MCF 10A (cell line): ENCODE measurements around the gene CDC25A. TPM values are rescaled to one million over a fixed set of nuclear protein-coding genes. Genes with fewer than 3 reads are reported as not detected.

Experiments
- BruUV-seq: library from RNA; stranded (reverse); fragments of 400-500 nt; replicated peaks from 2 replicates; lab custom pipeline; 2021; lab: Mats Ljungman, UMichigan
- CTCF ChIA-PET: fragments of 300-600 bp; sonication (Branson Sonifier 250); formaldehyde crosslinking; extraction: SDS; loops from one replicate; lab custom pipeline; 2021; ENCODE audit warnings: antibody characterized with exemption, inconsistent platforms; lab: Yijun Ruan, JAX
- POLR2A ChIA-PET: fragments of 300-600, 350-650 bp; sonication (Branson Sonifier 250); formaldehyde crosslinking; extraction: SDS; loops from one replicate; lab custom pipeline; 2020; ENCODE audit warnings: antibody characterized with exemption, inconsistent platforms; lab: Yijun Ruan, JAX
- DNase-seq: peaks from one replicate; pipeline ENCODE4 v3.0.0-alpha.2; 2018; ENCODE audit not compliant: unreplicated experiment
- H3K27ac Mint-ChIP-seq: one replicate; pipeline ENCODE4 v1.8.0; 2022; ENCODE audit warnings: mild to moderate bottlenecking, low read depth, mixed read lengths; ENCODE audit not compliant: unreplicated experiment
- H3K27me3 Mint-ChIP-seq: one replicate; pipeline ENCODE4 v1.8.0; 2022; ENCODE audit warnings: mixed read lengths; ENCODE audit not compliant: insufficient read depth, unreplicated experiment
- H3K36me3 Mint-ChIP-seq: one replicate; pipeline ENCODE4 v1.8.0; 2022; ENCODE audit warnings: mild to moderate bottlenecking, moderate library complexity, mixed read lengths; ENCODE audit not compliant: insufficient read depth, unreplicated experiment
- H3K4me1 Mint-ChIP-seq: one replicate; pipeline ENCODE4 v1.8.0; 2022; ENCODE audit warnings: mixed read lengths; ENCODE audit not compliant: insufficient read depth, unreplicated experiment
- H3K4me3 Mint-ChIP-seq: one replicate; pipeline ENCODE4 v1.8.0; 2022; ENCODE audit warnings: mild to moderate bottlenecking, moderate library complexity, mixed read lengths; ENCODE audit not compliant: unreplicated experiment
- H3K9me3 Mint-ChIP-seq: one replicate; pipeline ENCODE4 v1.8.0; 2022; ENCODE audit warnings: mixed read lengths; ENCODE audit not compliant: unreplicated experiment
- CTCF ChIP-seq: fragments of 200-600 bp; IDR thresholded peaks from one replicate; pipeline ENCODE4 v1.8.0; 2022; ENCODE audit warnings: antibody characterized with exemption, mild to moderate bottlenecking; ENCODE audit not compliant: unreplicated experiment
- intact Hi-C: fragments of 100-400 bp; cut with micrococcal nuclease; formaldehyde crosslinking; loops from 2 replicates; pipeline ENCODE4 v1.14.1; 2022
- total RNA-seq: library from RNA; stranded (reverse); gene quantifications from 2 replicates; pipeline ENCODE4 v1.2.3, GENCODE V29; 2022

Gene CDC25A
- total RNA-seq, 1 experiment from 2014 or later: 8.6 TPM

GRCh38 chr3:48217449-48217848 lies 29.2 kb upstream of the CDC25A start:
- Mint-ChIP-seq H3K27me3 (no peaks in the 10 kb centered on the region), H3K4me3 (no peak overlapping the region), H3K4me1 (peaks cover 12% of the 10 kb centered on the region), H3K36me3 (peaks cover 7% of the 10 kb centered on the region), H3K27ac (no peak overlapping the region), H3K9me3 (no peaks in the 10 kb centered on the region)
- ChIA-PET CTCF (no interaction called here), POLR2A (no interaction called here)
- TF ChIP-seq CTCF: no peak
- BruUV-seq: no TSS peak
- intact Hi-C loops: no loop called here
- peak; percentile 25 for DNase-seq

- DNase-seq: no peak
- Mint-ChIP-seq H3K9me3 (no peaks in the 10 kb centered on the region), H3K4me1 (peaks cover 6% of the 10 kb centered on the region), H3K36me3 (no peaks in the 10 kb centered on the region), H3K27ac (no peak overlapping the region), H3K4me3 (no peak overlapping the region), H3K27me3 (no peaks in the 10 kb centered on the region)
- TF ChIP-seq CTCF: no peak
- BruUV-seq: no TSS peak
- ChIA-PET CTCF (interaction anchor here (0.6 kb wide), 2 partner anchors 10 to 40 kb away, joined by 3 to 9 read pairs; no protein-coding TSS in a partner anchor), POLR2A (no interaction called here)
- intact Hi-C loops: no loop called here
These were observed 27.7 kb upstream of the CDC25A start for GRCh38 chr3:48215876-48216275.

GRCh38 chr3:48215466-48215865 lies 27.2 kb upstream of the CDC25A start:
- Mint-ChIP-seq H3K4me3 (no peak overlapping the region), H3K4me1 (peaks cover 6% of the 10 kb centered on the region), H3K36me3 (no peaks in the 10 kb centered on the region), H3K27ac (no peak overlapping the region), H3K27me3 (no peaks in the 10 kb centered on the region), H3K9me3 (no peaks in the 10 kb centered on the region)
- DNase-seq: peak; percentile 27
- BruUV-seq: no TSS peak
- no peak for TF ChIP-seq CTCF
- intact Hi-C loops: no loop called here
- ChIA-PET POLR2A (no interaction called here), CTCF (interaction anchor here (0.6 kb wide), 1 partner anchor 10 kb away, joined by 3 read pairs; no protein-coding TSS in a partner anchor)

- POLR2A ChIA-PET: no interaction called here
These were observed 26.8 kb upstream of the CDC25A start for GRCh38 chr3:48215019-48215418.

More at GRCh38 chr3:48215019-48215418, 26.8 kb upstream of the CDC25A start:
- Mint-ChIP-seq H3K36me3 (no peaks in the 10 kb centered on the region), H3K9me3 (no peaks in the 10 kb centered on the region), H3K4me1 (peaks cover 6% of the 10 kb centered on the region), H3K27me3 (no peaks in the 10 kb centered on the region), H3K27ac (no peak overlapping the region), H3K4me3 (no peak overlapping the region)
- no peak for DNase-seq
- no peak for TF ChIP-seq CTCF
- intact Hi-C loops: no loop called here
- BruUV-seq: no TSS peak
- CTCF ChIA-PET: no interaction called here
